ENCODE results near the gene KRTAP16-1.
"Not testable (repeated sequence)": the region's sequence is repeated elsewhere in the genome, so short reads cannot be mapped to it uniquely, and the experiment has no call there.

KRTAP16-1 gene

DNA sequence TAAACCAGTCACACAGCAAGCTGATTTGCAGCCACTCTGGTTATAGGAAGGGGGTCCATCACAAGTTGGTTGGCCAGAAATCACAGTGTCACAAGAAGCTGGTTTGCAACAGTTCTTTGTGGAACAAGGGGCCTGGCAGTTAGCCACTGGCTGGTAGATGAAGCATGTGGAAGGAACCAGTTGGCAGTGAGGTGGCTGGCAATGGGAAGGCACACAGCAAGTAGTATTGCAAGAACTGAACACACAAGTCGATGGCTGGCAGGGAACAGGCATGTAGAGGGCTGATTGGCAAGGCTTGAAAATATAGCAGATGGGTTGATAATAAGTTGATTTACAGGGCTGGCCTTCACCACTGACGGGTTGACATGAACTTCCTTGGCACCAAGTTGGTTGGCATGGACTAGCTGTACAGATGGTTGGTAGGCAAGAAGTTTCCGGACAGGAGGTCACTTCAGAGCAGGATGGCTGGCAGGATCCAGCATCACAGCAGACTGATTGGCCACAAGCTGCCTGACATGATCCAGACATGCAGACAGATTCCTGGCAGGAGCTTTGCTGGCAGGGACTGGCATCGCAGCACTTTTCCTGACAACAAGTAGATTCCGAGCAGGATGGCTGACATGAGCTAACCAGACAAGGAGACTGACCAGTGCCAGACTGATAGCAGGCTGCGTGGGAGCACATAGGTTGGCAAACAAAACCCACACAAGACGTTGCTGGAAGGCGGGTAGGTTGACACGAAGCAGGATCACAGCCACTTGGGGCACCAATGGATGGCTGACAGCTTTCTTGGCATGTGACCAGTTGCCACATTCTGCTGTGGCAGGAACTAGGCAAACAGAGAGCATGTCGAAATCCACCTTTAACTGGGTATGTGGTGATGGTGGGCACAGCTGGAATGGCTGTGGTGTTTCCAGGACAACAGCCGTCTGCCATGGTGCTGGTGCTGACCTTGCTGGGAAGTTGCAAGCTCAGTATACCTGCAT lies 6.9 kb downstream of the KRTAP16-1 start, which contains the start of gene KRTAP29-1:
Gene KRTAP29-1 (minus strand): TSS at position 936 of the 986 bp plus-strand sequence. CDS start 0 bp downstream, at position 936.
- DNase-seq (ENCODE audit: low read depth), result no peak

DNA sequence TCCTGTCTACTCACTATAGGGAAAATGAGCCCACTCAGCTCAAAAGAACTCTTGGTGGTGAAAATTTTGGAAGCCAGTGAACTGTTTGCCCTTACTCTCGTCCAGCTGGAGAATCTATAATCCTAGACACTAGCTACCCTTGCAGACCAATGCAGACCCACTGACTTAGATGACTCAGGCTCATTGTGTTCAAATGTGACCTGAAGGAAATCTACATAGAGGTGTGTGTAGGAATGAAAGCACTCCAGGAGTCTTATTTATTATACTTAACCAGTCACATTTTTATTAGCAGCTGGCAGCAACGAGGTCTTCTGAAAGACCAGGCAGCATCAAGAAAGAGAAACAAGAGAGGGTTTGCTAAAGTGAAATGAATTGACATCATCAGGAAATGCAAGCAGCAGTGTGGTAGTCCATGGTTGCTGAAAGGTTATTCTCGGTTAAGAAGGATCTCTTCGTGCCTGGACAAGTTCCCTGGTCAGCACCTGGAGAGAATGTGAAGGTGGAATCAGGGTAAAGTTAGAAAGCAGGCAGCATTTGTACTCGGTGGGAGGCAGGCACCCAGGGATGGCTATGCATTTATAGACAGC lies 7.8 kb downstream of the KRTAP16-1 start:
- no peak for DNase-seq (ENCODE audit: low read depth)

DNA sequence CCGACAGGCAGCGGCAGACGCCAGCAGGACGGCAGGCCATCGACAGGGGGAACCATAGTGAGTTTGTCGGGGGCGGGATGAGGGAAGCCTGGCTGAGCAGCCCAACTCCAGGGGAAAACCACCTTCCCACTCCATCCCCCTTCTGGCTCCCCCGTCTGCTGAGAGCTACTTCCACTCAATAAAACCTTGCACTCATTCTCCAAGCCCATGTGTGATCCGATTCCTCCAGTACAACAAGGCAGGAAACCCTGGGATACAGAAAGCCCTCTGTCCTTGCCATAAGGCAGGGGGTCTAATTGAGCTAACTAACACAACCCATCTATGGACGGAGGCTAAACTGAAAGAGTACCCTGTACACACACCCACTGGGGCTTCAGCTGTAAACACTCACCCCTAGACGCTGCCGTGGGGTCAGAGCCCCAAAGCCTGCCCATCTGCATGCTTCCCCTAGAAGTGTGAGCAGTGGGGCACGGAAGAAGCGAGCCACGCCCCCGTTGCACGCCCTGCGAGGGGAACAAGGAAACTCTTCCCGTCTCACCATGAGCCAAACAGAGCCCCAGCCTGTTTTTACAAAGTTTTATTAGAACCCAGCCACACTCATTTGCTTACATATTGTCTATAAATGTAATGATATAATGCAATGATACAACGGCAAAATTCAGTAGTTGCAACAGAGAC lies 10.5 kb downstream of the KRTAP16-1 start:
- no peak for DNase-seq (ENCODE audit: low read depth)

DNA sequence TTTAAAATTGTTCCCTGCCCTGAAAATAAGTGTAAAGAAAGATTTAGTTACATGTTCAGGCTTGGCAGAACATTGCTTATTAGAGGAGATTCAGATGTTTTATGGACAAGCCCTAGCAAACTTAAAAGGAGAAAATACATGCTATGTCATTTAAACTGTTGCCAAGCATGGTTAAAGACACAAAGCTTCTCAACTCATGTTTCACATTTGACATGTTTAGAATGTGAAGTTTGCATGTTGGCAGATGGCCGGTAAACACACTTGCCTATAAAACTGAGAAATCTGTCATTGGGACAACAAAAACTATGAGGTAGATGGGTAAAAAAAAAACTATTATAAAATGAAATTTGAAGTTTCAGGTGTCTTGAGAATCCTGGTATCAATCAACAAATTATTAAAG lies 12.3 kb downstream of the KRTAP16-1 start:
- no peak for DNase-seq (ENCODE audit: low read depth)

DNA sequence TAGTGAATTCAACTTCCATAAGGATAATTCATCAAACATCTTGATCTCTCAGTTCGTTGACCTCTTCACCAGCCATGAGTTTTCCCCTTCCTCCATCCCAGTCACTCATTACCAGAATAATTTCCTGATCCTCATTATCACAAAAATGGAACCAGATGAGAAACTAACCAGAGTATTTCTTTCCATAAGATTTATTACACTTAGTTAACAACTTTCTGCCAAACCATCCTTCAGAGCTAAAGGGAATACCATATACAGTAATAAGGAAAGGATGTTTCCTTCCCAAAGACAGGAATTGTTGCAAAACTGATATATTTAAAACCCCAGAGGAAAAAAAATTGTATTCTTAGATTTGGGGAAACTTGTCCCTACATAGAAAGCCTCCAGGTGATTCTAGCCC lies 15.1 kb downstream of the KRTAP16-1 start:
- no peak for DNase-seq (ENCODE audit: low read depth)

DNA sequence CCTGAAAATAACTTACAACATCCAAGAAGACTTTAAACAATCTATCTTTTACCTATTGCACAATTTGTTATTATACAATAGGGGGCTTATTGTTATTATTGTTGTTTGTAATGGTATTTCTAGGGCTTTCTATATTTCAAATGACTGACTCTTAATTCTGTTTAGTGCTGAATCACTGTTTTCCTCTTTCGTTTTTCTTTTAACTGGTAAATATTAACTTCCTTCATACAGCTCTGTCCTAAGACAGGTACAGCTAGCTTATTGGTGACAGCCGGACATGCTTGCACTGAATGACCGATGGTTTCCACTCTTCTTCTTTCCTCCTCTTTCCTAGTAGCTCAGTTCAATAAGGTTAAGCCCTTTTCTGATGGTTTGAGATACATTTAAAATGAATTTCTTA lies 22.1 kb downstream of the KRTAP16-1 start:
- DNase-seq (ENCODE audit: low read depth), result no peak

DNA sequence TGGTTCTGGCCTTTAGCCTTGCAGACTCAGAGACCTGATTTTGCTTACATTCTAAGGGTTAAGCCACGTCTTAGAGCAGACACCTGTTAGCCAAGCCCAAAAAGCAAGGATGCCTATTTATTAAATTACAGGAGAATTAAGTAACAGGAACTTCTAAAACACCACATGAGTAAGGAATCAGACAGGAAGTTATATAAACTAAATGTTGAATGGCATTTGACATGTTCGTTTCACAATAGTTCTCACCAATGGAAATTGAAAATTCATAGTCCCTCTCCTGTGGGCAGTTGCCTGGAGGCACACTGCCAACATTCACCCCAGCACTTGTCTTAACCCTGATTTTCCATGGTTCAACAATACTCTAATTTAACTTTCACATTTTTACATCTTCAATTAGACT lies 24.6 kb downstream of the KRTAP16-1 start:
- DNase-seq (ENCODE audit: low read depth), result no peak

DNA sequence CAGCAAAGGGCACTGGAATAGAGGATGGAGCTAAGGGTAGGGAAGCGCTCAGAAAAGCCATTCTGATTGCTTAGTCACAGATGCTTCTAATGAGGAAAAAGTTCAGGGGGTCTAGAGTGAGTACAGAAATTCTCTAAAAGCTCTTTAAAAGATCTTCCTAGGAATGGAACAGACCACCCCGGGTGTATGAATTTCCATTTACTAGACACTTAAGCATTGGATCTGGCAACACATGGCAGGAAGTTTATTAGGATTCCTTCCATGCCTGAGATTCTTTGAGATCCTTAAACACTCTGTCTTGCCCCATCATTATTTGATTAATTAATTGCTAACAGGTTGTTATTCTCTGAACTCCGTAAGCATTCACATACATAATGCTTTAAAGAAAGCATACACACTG lies 25.1 kb downstream of the KRTAP16-1 start:
- DNase-seq (ENCODE audit: low read depth), result no peak

DNA sequence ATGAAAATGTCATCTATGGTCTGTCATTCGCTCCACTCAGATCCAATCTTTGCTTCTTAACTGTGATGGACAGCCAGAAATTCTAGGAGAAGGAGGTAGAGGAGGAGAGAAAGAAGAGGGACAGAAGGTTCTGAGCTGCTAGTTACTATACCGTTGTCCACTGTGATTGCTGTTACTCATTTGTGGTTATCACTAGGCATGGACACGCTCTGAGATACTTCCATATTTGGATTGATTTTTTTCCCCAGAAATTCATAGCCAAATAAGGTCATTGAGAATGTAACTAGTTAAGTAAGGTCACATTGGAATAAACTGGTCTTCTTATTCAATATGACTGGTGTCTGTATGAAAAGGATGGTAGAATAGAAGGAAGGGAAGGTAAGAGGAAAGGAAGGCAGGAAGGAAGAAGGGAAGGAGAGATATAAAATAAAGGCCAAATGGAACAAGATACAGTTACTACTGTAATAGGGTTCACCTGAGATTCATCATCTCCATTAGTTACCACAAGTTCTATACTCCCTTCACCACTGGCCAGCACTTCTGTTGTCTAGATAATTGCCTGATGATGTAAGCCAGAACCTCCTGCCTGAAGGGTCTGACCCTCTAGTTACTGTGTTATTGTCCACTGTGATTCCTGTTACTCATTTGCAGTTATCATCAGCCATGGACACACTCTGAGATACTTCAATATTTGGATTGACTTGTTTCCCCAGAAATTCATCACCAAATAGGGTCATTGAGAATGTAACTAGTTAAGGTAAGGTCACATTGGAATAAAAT lies 30.7 kb downstream of the KRTAP16-1 start:
- DNase-seq (ENCODE audit: low read depth), result no peak

DNA sequence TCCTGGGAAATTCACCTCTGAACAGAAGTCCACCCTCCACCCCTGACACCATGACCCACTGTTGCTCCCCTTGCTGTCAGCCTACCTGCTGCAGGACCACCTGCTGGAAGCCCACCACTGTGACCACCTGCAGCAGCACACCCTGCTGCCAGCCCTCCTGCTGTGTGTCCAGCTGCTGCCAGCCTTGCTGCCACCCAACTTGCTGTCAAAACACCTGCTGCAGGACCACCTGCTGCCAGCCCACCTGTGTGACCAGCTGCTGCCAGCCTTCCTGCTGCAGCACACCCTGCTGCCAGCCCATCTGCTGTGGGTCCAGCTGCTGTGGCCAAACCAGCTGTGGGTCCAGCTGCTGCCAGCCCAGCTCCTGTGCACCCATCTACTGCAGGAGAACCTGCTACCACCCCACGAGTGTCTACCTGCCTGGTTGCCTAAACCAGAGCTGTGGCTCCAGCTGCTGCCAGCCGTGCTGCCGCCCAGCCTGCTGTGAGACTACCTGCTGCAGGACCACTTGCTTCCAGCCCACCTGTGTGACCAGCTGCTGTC lies 33.4 kb downstream of the KRTAP16-1 start, which contains the start of gene KRTAP9-7:
Gene KRTAP9-7 (plus strand): TSS at position 51 of the 543 bp plus-strand sequence. CDS start 0 bp downstream, at position 51.
- not testable (repeated sequence) for DNase-seq (ENCODE audit: low read depth)

DNA sequence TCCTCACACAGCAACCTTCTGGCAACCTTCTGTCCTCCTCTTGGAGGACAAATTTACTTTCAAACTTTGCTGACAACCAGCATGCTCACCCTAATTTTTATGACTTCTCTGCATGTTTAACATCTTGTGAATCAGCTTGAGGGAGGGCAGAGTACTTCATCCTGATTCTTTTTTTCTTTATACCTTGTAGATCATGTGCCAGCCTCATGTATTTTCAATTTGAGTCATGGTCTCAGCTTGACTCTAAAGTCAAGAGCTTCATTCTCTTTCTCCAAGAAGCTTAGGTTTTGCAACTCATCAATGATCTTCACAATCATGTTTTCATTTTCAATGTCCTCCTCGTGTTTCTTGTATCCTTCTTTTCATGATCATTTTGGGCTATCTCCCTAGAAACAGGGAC lies 37.3 kb downstream of the KRTAP16-1 start:
- no peak for DNase-seq (ENCODE audit: low read depth)

DNA sequence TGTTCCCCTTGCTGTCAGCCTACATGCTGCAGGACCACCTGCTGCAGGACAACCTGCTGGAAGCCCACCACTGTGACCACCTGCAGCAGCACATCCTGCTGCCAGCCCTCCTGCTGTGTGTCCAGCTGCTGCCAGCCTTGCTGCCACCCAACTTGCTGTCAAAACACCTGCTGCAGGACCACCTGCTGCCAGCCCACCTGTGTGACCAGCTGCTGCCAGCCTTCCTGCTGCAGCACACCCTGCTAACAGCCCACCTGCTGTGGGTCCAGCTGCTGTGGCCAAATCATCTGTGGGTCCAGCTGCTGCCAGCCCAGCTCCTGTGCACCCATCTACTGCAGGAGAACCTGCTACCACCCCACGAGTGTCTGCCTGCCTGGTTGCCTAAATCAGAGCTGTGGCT lies 37.8 kb downstream of the KRTAP16-1 start:
- DNase-seq (ENCODE audit: low read depth), result not testable (repeated sequence)

DNA sequence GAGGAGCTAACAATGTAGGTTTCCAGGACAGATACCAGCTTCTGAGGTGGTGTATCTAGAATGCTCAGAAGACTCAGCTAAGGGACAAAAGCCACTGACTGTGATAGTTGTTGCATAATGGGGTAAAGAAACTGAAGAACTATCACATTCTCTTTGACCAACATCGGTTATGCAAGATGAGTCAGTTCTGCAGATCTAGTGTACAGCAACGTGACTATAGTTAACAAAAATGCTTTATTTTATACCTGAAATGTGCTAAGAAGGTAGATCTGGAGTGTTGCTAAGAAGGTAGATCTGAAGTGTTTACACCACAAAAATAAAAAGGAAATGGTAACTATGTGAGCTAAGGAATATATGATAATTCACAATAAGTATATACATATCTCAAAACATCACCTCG lies 41.4 kb downstream of the KRTAP16-1 start:
- DNase-seq (ENCODE audit: low read depth), result no peak

DNA sequence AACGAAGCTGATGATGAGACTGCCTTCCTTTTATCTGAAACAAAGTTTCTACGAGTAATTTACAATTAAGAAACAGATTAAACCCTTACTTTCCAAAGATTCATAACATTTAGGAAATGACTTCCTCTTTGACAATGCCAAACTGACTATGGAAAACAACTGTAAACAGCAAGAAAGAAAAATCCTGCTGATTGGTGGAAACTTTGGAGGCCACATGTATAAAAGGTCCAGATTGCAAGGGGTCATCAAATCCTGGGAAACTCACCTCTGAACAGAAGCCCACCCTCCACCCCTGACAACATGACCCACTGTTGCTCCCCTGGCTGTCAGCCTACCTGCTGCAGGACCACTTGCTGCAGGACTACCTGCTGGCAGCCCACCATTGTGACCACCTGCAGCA lies 44.0 kb downstream of the KRTAP16-1 start, which contains the start of gene KRTAP9-6:
Gene KRTAP9-6 (plus strand): TSS at position 301 of the 400 bp plus-strand sequence. CDS start 0 bp downstream, at position 301.
- no peak for DNase-seq (ENCODE audit: low read depth)

DNA sequence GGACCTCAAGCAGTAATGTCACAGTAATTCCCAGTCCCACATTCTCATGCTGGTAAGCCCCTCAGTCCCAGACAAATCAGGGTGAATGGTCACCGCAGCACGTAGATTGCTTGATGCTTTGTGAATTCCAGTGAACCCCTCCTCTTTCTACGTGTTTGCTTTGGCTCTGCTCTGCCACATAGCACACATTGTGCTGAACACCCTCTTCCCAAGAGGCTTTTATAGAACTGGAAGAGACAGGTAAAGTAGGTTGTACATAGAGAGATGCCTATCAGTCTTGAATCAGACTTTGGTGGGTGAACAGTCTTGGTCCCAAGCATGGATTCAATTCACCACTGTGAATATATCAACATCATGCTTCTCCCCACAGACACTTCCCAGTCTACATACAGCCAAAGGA lies 44.5 kb downstream of the KRTAP16-1 start:
- DNase-seq (ENCODE audit: low read depth), result no peak

DNA sequence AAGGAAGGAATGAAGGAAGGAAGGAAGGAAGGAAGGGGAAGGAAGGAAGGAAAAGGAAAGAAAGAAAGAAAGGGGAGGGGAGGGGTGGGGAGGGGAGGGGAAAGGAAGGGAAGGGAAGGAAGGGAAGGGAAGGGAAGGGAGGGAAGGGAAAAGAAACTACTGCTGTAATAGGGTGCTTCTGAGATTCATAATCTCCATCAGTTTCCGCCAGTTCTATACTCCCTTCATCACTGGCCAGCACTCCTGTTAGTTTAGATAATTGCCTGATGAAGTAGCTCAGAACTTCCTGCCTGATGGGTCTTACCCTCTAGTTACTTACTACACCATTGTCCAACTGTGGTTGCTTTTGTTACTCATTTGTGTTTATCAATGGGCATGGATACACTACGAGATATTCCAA lies 45.9 kb downstream of the KRTAP16-1 start:
- DNase-seq (ENCODE audit: low read depth), result no peak

DNA sequence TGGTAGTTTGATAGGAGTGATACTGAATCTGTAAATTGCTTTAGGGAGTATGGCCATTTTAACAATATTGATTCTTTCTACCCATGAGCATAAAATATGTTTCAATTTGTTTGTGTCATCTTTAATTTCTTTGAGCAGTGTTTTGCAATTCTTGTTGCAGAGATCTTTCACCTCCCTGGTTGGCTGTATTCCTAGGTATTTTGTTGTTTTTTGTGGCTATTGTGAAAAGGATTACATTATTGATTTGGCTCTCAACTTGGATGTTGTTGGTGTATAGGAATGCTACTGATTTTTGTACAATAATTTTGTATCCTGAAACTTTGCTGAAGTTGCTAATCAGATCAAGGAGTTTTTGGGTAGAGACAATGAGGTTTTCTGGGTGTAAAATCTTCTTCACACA lies 50.7 kb downstream of the KRTAP16-1 start:
- no peak for DNase-seq (ENCODE audit: low read depth)

Measured in fibroblast of the conjunctiva (primary cell).